Measurements from ENCODE around the gene RANGAP1. TPM values are rescaled to one million over a fixed set of nuclear protein-coding genes. Genes with fewer than 3 reads are reported as not detected.
A peak's percentile ranks its signal among the peaks of the same experiment; 100 is the strongest.
"Not testable (repeated sequence)": the region's sequence is repeated elsewhere in the genome, so short reads cannot be mapped to it uniquely, and the experiment has no call there.

The RANGAP1 gene
- total and polyA plus RNA-seq, 2 of the 13 experiments (the other 11 are each of a cell fraction or from before 2014, with no cell fraction given) = 51.8 to 83.9 TPM

DNA sequence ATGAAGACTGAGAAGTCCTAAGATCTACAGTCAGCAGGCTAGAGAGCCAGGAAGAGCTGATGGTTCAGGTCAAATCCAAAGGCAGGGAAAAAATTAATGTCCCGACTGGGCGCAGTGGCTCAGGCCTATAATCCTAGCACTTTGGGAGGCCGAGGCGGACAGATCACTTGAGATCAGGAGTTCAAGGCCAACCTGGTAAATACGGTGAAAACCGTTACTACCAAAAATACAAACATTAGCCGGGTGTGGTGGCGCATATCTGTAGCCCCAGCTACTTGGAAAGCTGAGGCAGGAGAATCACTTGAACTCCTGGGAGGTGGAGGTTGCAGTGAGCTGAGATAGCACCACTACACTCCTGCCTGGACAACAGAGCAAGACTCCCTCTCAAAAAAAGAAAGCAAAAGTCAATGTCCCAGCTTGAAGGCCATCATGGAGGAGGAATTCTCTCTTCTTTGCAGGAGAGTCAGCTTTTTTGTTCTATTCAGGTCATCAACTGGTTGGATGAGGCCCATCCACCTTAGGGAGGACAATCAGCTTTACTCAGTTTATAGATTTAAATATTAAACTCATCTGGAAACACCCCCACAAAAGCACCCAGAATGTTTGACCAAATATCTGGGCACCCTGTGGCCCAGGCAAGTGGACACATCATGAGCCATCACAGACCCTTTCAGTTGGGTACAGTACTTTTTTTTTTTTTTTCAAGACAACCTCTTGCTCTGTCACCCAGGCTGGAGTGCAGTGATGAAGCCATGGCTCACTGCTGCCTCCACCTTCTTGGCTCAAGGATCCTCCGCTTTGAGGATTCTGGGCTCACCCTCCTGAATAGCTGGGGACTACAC, 11.1 kb upstream of the RANGAP1 start (continued):
- TF ChIP-seq, protein P1, sequence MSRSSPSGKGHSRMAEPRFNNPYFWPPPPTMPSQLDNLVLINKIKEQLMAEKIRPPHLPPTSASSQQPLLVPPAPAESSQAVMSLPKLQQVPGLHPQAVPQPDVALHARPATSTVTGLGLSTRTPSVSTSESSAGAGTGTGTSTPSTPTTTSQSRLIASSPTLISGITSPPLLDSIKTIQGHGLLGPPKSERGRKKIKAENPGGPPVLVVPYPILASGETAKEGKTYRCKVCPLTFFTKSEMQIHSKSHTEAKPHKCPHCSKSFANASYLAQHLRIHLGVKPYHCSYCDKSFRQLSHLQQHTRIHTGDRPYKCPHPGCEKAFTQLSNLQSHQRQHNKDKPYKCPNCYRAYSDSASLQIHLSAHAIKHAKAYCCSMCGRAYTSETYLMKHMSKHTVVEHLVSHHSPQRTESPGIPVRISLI (CRISPR knock-in tag; IDR thresholded peaks at IDR 0.05; ENCODE audit: borderline replicate concordance) = 0 out of 2 replicates have a peak, but pooled peaks have one; percentile 23
- no peak for TF ChIP-seq NCOR1 (IDR thresholded peaks at IDR 0.05; ENCODE audit: borderline replicate concordance, low read length)
- TF ChIP-seq RARA (CRISPR knock-in tag; IDR thresholded peaks at IDR 0.05) = peak; percentile 72
- no peak for TF ChIP-seq ZNF432 (CRISPR knock-in tag; IDR thresholded peaks at IDR 0.05; ENCODE audit: borderline replicate concordance)
- TF ChIP-seq SP4 (CRISPR knock-in tag; IDR thresholded peaks at IDR 0.05) = no peak
- TF ChIP-seq FOXO1 (CRISPR knock-in tag; IDR thresholded peaks at IDR 0.05) = 0 out of 2 replicates have a peak, but pooled peaks have one; percentile 30
- TF ChIP-seq SOX13 (IDR thresholded peaks at IDR 0.05) = no peak
- 0 out of 4 replicates have a peak, but pooled peaks of 1 of the 2 experiments have one; percentile 14 for TF ChIP-seq SOX13 (CRISPR knock-in tag; conservative IDR thresholded peaks at IDR 0.05 in 1 of 2, IDR thresholded peaks at IDR 0.05 in 1 of 2)
- no peak for TF ChIP-seq ZMYM4 (CRISPR knock-in tag; IDR thresholded peaks at IDR 0.05)
- TF ChIP-seq ZNF589 (CRISPR knock-in tag; conservative IDR thresholded peaks at IDR 0.05) = no peak

DNA sequence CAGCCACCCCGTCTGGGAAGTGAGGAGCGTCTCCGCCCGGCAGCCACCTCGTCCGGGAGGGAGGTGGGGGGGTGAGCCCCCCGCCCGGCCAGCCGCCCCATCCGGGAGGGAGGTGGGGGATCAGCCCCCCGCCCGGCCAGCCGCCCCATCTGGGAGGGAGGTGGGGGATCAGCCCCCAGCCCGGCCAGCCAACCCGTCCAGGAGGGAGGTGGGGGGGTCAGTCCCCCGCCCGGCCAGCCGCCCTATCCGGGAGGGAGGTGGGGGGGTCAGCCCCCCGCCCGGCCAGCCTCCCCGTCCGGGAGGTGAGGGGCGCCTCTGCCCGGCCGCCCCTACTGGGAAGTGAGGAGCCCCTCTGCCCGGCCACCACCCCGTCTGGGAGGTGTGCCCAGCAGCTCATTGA, 8.8 kb upstream of the RANGAP1 start:
- in situ Hi-C loops (cut with HindIII; ENCODE audit: extremely low pct_ligation_motif_present, low pct_unique_long_range_greater_than_20kb) = not testable (repeated sequence)

More for the DNA sequence above, 8.8 kb upstream of the RANGAP1 start:
- H3K4me3 ChIP-seq (replicated peaks in 1 of 3; ENCODE audit: insufficient read depth in 1 of 3, low read depth in 2 of 3, low read length in 3 of 3); FAIRE-seq; CTCF ChIA-PET (ENCODE audit: low intra/inter-chr PET ratio, low total read pairs); H3K9ac ChIP-seq (ENCODE audit: insufficient read depth, low read depth, low read length); ATAC-seq; H3K27me3 ChIP-seq (ENCODE audit: control insufficient read depth in 1 of 2, insufficient read depth in 2 of 2, low read length in 2 of 2); H2AFZ ChIP-seq (ENCODE audit: low read length); H3K36me3 ChIP-seq (replicated peaks in 1 of 2; ENCODE audit: control insufficient read depth in 1 of 2, insufficient read depth in 2 of 2, low read length in 2 of 2); H3K27ac ChIP-seq (ENCODE audit: extremely low read length, insufficient read depth, low read length); H3K4me2 ChIP-seq (ENCODE audit: low read depth, low read length); intact Hi-C loops (cut with micrococcal nuclease; ENCODE audit: unreplicated experiment); DNase-seq (ENCODE audit: low spot score); H4K20me1 ChIP-seq (ENCODE audit: insufficient read depth, low read length); POLR2A ChIA-PET; H3K9me3 ChIP-seq (ENCODE audit: low read length); BruUV-seq (replicated peaks); H3K79me2 ChIP-seq (ENCODE audit: insufficient read depth, low read length): not testable (repeated sequence)
- 6% methylated on average over 4 of the region's 28 CpGs for WGBS (ENCODE audit: low lambda C conversion rate)
- H3K4me1 ChIP-seq (ENCODE audit: insufficient read depth, low read length) = peaks cover 33% of the 10 kb centered on the region
- TF ChIP-seq, protein P2, sequence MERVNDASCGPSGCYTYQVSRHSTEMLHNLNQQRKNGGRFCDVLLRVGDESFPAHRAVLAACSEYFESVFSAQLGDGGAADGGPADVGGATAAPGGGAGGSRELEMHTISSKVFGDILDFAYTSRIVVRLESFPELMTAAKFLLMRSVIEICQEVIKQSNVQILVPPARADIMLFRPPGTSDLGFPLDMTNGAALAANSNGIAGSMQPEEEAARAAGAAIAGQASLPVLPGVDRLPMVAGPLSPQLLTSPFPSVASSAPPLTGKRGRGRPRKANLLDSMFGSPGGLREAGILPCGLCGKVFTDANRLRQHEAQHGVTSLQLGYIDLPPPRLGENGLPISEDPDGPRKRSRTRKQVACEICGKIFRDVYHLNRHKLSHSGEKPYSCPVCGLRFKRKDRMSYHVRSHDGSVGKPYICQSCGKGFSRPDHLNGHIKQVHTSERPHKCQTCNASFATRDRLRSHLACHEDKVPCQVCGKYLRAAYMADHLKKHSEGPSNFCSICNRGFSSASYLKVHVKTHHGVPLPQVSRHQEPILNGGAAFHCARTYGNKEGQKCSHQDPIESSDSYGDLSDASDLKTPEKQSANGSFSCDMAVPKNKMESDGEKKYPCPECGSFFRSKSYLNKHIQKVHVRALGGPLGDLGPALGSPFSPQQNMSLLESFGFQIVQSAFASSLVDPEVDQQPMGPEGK (CRISPR knock-in tag; IDR thresholded peaks at IDR 0.05) = peak; percentile 42; the same call in 1 of the 2 replicates
- peak; percentile 13; the same call in 1 of the 2 replicates for TF ChIP-seq GABPB1 (CRISPR knock-in tag; IDR thresholded peaks at IDR 0.05)
